K562 (cell line): ENCODE data around the gene NALCN. TPM values are rescaled to one million over a fixed set of nuclear protein-coding genes. Genes with fewer than 3 reads are reported as not detected.

Experiments used
- ATAC-seq: fragments of 200-7000 bp; cut with Tn5 transposase; 3 replicates; pipeline ENCODE4 v1.9.1; 2020; ENCODE audit warnings: moderate library complexity
- BruUV-seq: library from RNA; stranded (reverse); fragments of 400-500 nt; replicated peaks from 2 replicates; lab custom pipeline; 2021; lab: Mats Ljungman, UMichigan
- CTCF ChIA-PET: fragments of 300-600 bp; formaldehyde crosslinking; extraction: SDS; loops from one replicate; lab custom pipeline; 2021; ENCODE audit warnings: low intra/inter-chr PET ratio; lab: Yijun Ruan, JAX
- POLR2A ChIA-PET: fragments of 300-600, 350-650 bp; sonication (Branson Sonifier 250); formaldehyde crosslinking; extraction: SDS; loops from one replicate; lab custom pipeline; 2021; ENCODE audit warnings: antibody characterized with exemption, inconsistent platforms; lab: Yijun Ruan, JAX
- DNase-seq, 4 experiments: peaks; one replicate each; pipeline versions ENCODE4 v3.0.0 to v3.0.0-alpha.2; 2011 to 2018; ENCODE audit warnings: low spot score in 3 of 4, mixed read lengths in 3 of 4; ENCODE audit errors: extremely low read depth in 1 of 4
- FAIRE-seq: peaks from 2 replicates; lab custom pipeline; 2011; peaks lifted over from hg19 to GRCh38; lab: Jason Lieb, UNC
- H2AFZ ChIP-seq: 2 replicates; pipeline ENCODE4 v1.6.0; 2011; ENCODE audit warnings: low read depth, low read length, control low read depth, inconsistent platforms
- H3K27ac ChIP-seq: fragments of 200-600 bp; 3 replicates; pipeline ENCODE4 v1.8.0; 2011; ENCODE audit warnings: low read depth, mild to moderate bottlenecking, control low read depth, inconsistent platforms, low read length, moderate library complexity, mixed read lengths; ENCODE audit errors: extremely low read depth
- H3K27me3 ChIP-seq, 2 experiments: fragments of 300-600 bp in 1 of 2; 2 replicates in 1 of 2; 3 replicates in 1 of 2; pipeline versions ENCODE4 v1.6.0 to v1.8.0; 2011; ENCODE audit warnings: inconsistent platforms in 2 of 2, low read length in 2 of 2, mild to moderate bottlenecking in 1 of 2, mixed read lengths in 1 of 2, moderate library complexity in 1 of 2; ENCODE audit not compliant: control insufficient read depth in 2 of 2, insufficient read depth in 2 of 2
- H3K36me3 ChIP-seq: fragments of 300-600 bp; 3 replicates; pipeline ENCODE4 v1.8.0; 2011; ENCODE audit warnings: mild to moderate bottlenecking, low read length, inconsistent platforms; ENCODE audit not compliant: control insufficient read depth, insufficient read depth
- H3K4me1 ChIP-seq, 2 experiments: fragments of 200-600 bp in 1 of 2; replicated peaks in 1 of 2; 2 replicates in 1 of 2; 3 replicates in 1 of 2; pipeline versions ENCODE4 v1.5.1 to v1.8.0; 2011; ENCODE audit warnings: inconsistent platforms in 2 of 2, low read length in 2 of 2, mild to moderate bottlenecking in 1 of 2, mixed read lengths in 1 of 2, moderate library complexity in 1 of 2; ENCODE audit not compliant: control insufficient read depth in 2 of 2, insufficient read depth in 2 of 2
- H3K4me2 ChIP-seq: 2 replicates; pipeline ENCODE4 v1.6.1; 2011; ENCODE audit warnings: low read length, control low read depth, inconsistent platforms, mixed read lengths; ENCODE audit not compliant: insufficient read depth
- H3K4me3 ChIP-seq: fragments of 200-600 bp; sonication (generic), shearing (Covaris generic); 2 replicates; pipeline ENCODE4 v1.5.1; 2016; ENCODE audit warnings: control low read depth, inconsistent platforms
- H3K79me2 ChIP-seq: fragments of 200-600 bp; 3 replicates; pipeline ENCODE4 v1.8.0; 2011; ENCODE audit warnings: low read length, inconsistent platforms; ENCODE audit not compliant: control insufficient read depth, insufficient read depth
- H3K9ac ChIP-seq, 2 experiments: 2 replicates each; pipeline versions ENCODE4 v1.6.0 to v1.6.1; 2011; ENCODE audit warnings: low read depth in 2 of 2, low read length in 2 of 2, control low read depth in 1 of 2, inconsistent platforms in 1 of 2, mild to moderate bottlenecking in 1 of 2, mixed read lengths in 1 of 2; ENCODE audit not compliant: insufficient read depth in 1 of 2
- H3K9me1 ChIP-seq: one replicate; pipeline ENCODE4 v1.6.0; 2011; ENCODE audit warnings: inconsistent platforms, mild to moderate bottlenecking, low read length, moderate library complexity; ENCODE audit not compliant: control insufficient read depth, insufficient read depth
- H3K9me3 ChIP-seq: replicated peaks from 2 replicates; pipeline ENCODE4 v1.5.1; 2011; ENCODE audit warnings: low read depth, low read length, inconsistent platforms; ENCODE audit not compliant: control insufficient read depth, insufficient read depth
- H4K20me1 ChIP-seq: replicated peaks from 2 replicates; pipeline ENCODE4 v1.6.1; 2011; ENCODE audit warnings: low read length, inconsistent platforms, mixed read lengths; ENCODE audit not compliant: control insufficient read depth, insufficient read depth
- BDP1 ChIP-seq: IDR thresholded peaks from 3 replicates; pipeline ENCODE4 v1.6.1; 2011; ENCODE audit not compliant: insufficient read length, insufficient read depth
- CHD2 ChIP-seq: IDR thresholded peaks from 2 replicates; pipeline ENCODE4 v1.6.1; 2011; ENCODE audit warnings: low read depth, low read length
- HNRNPL ChIP-seq: fragments of 200-400 bp; formaldehyde crosslinking; IDR thresholded peaks from 2 replicates; pipeline ENCODE4 v1.6.1; 2017; ENCODE audit warnings: low read depth, mild to moderate bottlenecking, low read length
- ID3 ChIP-seq, 2 experiments: fragments of 250-450 bp in 1 of 2; fragments of 450-650 bp in 1 of 2; sonication (Bioruptor Pico) in 1 of 2; IDR thresholded peaks; 2 replicates each; pipeline versions ENCODE4 v1.6.1 to v1.8.0; 2016 to 2021; ENCODE audit warnings: mild to moderate bottlenecking in 2 of 2, moderate library complexity in 2 of 2, missing compliant biosample characterization in 1 of 2, missing genetic modification characterization in 1 of 2
- LCOR ChIP-seq: sonication (generic); formaldehyde crosslinking; IDR thresholded peaks from 2 replicates; pipeline ENCODE4 v1.8.0; 2022; ENCODE audit warnings: mild to moderate bottlenecking, missing genetic modification reagents
- RFX1 ChIP-seq: fragments of 450-650 bp; IDR thresholded peaks from 2 replicates; pipeline ENCODE4 v1.6.1; 2016; ENCODE audit warnings: mild to moderate bottlenecking, moderate library complexity
- ZBTB8A ChIP-seq: fragments of 450-650 bp; IDR thresholded peaks from 2 replicates; pipeline ENCODE4 v1.6.1; 2018; ENCODE audit warnings: mild to moderate bottlenecking, moderate library complexity; ENCODE audit not compliant: partially characterized antibody
- ZSCAN29 ChIP-seq: fragments of 450-650 bp; IDR thresholded peaks from 2 replicates; pipeline ENCODE4 v1.6.1; 2017
- WGBS: fragments of 100-300 bp; shearing (Covaris generic); methylation state at CpG from one replicate; pipeline ENCODE4 v1.1.6; 2016; ENCODE audit warnings: low coverage, mixed read lengths; ENCODE audit not compliant: insufficient coverage; ENCODE audit errors: missing lambda C conversion rate; 5-methylcytosine and 5-hydroxymethylcytosine counted together
- in situ Hi-C: fragments of 300-500 bp; cut with MboI; formaldehyde crosslinking; loops from 4 replicates; pipeline ENCODE4 v1.15.0; 2018; ENCODE audit warnings: inconsistent platforms, mixed read lengths
- intact Hi-C: fragments of 100-400 bp; cut with micrococcal nuclease; formaldehyde crosslinking; loops from 2 replicates; pipeline ENCODE4 v1.14.2; 2022
- polyA plus RNA-seq, 8 experiments: library from polyadenylated mRNA; depleted of rRNA in 4 of 8; stranded (reverse) in 5 of 8; unstranded in 3 of 8; fragments of >200 nt; fragmentation: Nextera tagmentation in 2 of 8; fragmentation: Illumina TruSeq in 1 of 8; extraction: Ambion mirVana in 2 of 8; extraction: Trizol in 1 of 8; gene quantifications; 2 replicates each; pipeline versions ENCODE4 v1.2.1 to v1.2.3, GENCODE V29; 2011 to 2014; ENCODE audit warnings: inconsistent platforms in 1 of 8, missing spikeins in 1 of 8
- total RNA-seq, 7 experiments: library from RNA; depleted of rRNA in 6 of 7; stranded (reverse); fragments of >200 nt in 6 of 7; fragmentation: Illumina TruSeq in 2 of 7; extraction: Trizol in 2 of 7; gene quantifications; 2 replicates each; pipeline versions ENCODE4 v1.2.1 to v1.2.3, GENCODE V29; 2011 to 2021; ENCODE audit warnings: low replicate concordance in 1 of 7

NALCN gene
- total and polyA plus RNA-seq, 9 of the 15 experiments (the other 6 are each of a cell fraction or from before 2014, with no cell fraction given), result not detected

GRCh38 chr13:101209206-101209893 is 207.0 kb downstream of the NALCN start:
- Histone ChIP-seq H3K9me1 (no peaks in the 10 kb centered on the region), H4K20me1 (no peaks in the 10 kb centered on the region), H3K27me3 (no peaks in the 10 kb centered on the region), H3K27ac (no peak overlapping the region), H3K9me3 (no peaks in the 10 kb centered on the region), H3K4me1 (no peaks in the 10 kb centered on the region)
- FAIRE-seq, result no peak
- no TSS peak for BruUV-seq
- intact Hi-C loops, result no loop called here
- no peak for DNase-seq
- POLR2A ChIA-PET, result no interaction called here
- no peak for ATAC-seq
- 0% methylated on average over 4 of the region's 4 CpGs for WGBS
- no peak for TF ChIP-seq HNRNPL
- TF ChIP-seq RFX1, result no peak
- no peak for TF ChIP-seq BDP1
- TF ChIP-seq, all 486 proteins: peak for 0
- Histone ChIP-seq H3K36me3 (no peaks in the 10 kb centered on the region), H3K79me2 (no peaks in the 10 kb centered on the region), H3K9ac (no peak overlapping the region), H3K4me3 (no peak overlapping the region), H3K4me2 (no peak overlapping the region), H2AFZ (no peak overlapping the region)
- in situ Hi-C loops, result no loop called here
- CTCF ChIA-PET, result no interaction called here

- Histone ChIP-seq H3K27ac (no peak overlapping the region), H3K4me2 (no peak overlapping the region), H3K27me3 (no peaks in the 10 kb centered on the region), H2AFZ (no peak overlapping the region), H3K4me1 (no peaks in the 10 kb centered on the region), H3K79me2 (no peaks in the 10 kb centered on the region), H3K9me3 (no peaks in the 10 kb centered on the region), H4K20me1 (no peaks in the 10 kb centered on the region), H3K9me1 (no peaks in the 10 kb centered on the region), H3K4me3 (no peak overlapping the region), H3K36me3 (no peaks in the 10 kb centered on the region), H3K9ac (no peak overlapping the region)
- DNase-seq (no peak), ATAC-seq (no peak), FAIRE-seq (no peak)
- intact Hi-C loops (no loop called here), in situ Hi-C loops (no loop called here)
- CTCF ChIA-PET, result no interaction called here
- no TSS peak for BruUV-seq
- POLR2A ChIA-PET, result no interaction called here
- WGBS, result 0% methylated on average over 2 of the region's 2 CpGs
- TF ChIP-seq ZSCAN29, result no peak
- no peak for TF ChIP-seq CHD2
- no peak for TF ChIP-seq LCOR
- no peak for TF ChIP-seq ID3 (CRISPR knock-in tag; IDR thresholded peaks at IDR 0.05)
- no peak for TF ChIP-seq ID3 (tag; IDR thresholded peaks at IDR 0.05)
- no peak for TF ChIP-seq ZBTB8A
Measured at GRCh38 chr13:101205408-101205807, 210.9 kb downstream of the NALCN start.
